ENCODE results near the gene ELMO1.

GRCh38 chr7:36874041-36874440 is 574.6 kb downstream of the ELMO1 start:
- TF ChIP-seq CTCF (IDR thresholded peaks at IDR 0.05) (no peak), POLR2A (IDR thresholded peaks at IDR 0.05) (no peak), POLR2AphosphoS5 (IDR thresholded peaks at IDR 0.05) (no peak)

Measured in transverse colon (tissue), 4 donors.